ENCODE measurements around the gene KLHL29.

The KLHL29 gene

GRCh38 chr2:23524261-23524706, 139.3 kb downstream of the KLHL29 start:
- no peaks in the 10 kb centered on the region for H3K9me3 ChIP-seq (ENCODE audit: control insufficient read depth, insufficient read depth, low read length)
- no peak overlapping the region for H3K9ac ChIP-seq (ENCODE audit: low read depth, low read length)
- no peaks in the 10 kb centered on the region for H3K36me3 ChIP-seq (ENCODE audit: insufficient read depth, low read length)
- peaks cover 12% of the 10 kb centered on the region; the same call in 1 of the 2 replicates for H3K4me1 ChIP-seq (ENCODE audit: insufficient read depth, low read length)

GRCh38 chr2:23525137-23525765, 140.3 kb downstream of the KLHL29 start:
- no peaks in the 10 kb centered on the region for H3K36me3 ChIP-seq (ENCODE audit: insufficient read depth, low read length)
- peaks cover 12% of the 10 kb centered on the region; the same call in 1 of the 2 replicates for H3K4me1 ChIP-seq (ENCODE audit: insufficient read depth, low read length)
- no peak overlapping the region for H3K9ac ChIP-seq (ENCODE audit: low read depth, low read length)
- no peaks in the 10 kb centered on the region for H3K9me3 ChIP-seq (ENCODE audit: control insufficient read depth, insufficient read depth, low read length)

GRCh38 chr2:23526114-23526513, 141.1 kb downstream of the KLHL29 start:
- H3K4me1 ChIP-seq (ENCODE audit: insufficient read depth, low read length), result peaks cover 12% of the 10 kb centered on the region; the same call in 1 of the 2 replicates
- H3K9me3 ChIP-seq (ENCODE audit: control insufficient read depth, insufficient read depth, low read length), result no peaks in the 10 kb centered on the region
- H3K36me3 ChIP-seq (ENCODE audit: insufficient read depth, low read length), result no peaks in the 10 kb centered on the region
- H3K9ac ChIP-seq (ENCODE audit: low read depth, low read length), result no peak overlapping the region

DNA sequence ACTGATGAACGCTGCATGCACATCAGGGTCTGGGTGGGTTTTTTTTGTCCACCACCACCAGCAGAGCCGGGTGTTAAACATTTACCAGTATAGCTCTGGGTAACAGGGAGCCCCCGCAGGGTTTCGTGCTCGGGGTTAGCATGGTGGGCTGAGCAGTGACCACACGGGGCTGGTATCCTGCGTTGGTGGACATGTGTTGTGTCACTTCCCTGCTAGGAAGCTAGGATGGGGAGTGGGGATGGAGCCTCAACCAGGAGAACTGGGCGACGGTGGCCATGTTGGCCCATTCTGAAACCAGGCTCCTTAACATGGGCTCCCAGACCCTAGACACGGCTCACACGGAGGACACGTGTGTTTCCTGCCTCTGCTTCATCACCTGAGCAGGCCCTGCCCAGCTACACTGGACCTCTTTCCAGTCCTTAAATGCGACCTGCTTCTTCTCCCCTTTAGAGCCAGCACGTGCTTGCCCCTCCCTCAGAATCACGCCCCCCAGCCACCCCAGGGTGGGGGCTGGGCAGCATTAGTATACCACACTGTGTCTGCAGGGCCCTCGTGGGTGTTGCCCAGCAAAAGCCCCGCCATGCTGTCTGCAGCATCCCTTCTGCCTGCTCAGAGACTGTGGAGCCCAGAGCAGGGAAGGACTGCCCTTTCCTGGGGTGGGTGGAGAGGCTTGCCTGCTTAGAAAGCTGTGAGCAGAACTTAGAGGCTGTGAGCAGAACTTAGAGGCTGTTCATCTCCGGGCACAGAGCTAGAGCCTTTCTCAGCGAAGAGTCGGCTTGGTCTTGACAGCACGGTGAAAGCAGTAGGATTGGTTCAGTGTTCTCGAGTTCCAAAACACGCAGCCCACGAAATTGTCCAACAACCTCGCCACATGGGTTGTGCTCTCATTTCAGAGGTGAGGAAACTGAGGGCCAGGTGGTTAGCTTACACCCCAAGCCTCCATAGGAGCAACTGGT, 142.1 kb downstream of the KLHL29 start:
- Histone ChIP-seq H3K9me3 (ENCODE audit: control insufficient read depth, insufficient read depth, low read length) (no peaks in the 10 kb centered on the region), H3K4me1 (ENCODE audit: insufficient read depth, low read length) (peaks cover 12% of the 10 kb centered on the region; the same call in 1 of the 2 replicates), H3K9ac (ENCODE audit: low read depth, low read length) (no peak overlapping the region), H3K36me3 (ENCODE audit: insufficient read depth, low read length) (no peaks in the 10 kb centered on the region)

- Histone ChIP-seq H3K9me3 (ENCODE audit: control insufficient read depth, insufficient read depth, low read length) (no peaks in the 10 kb centered on the region), H3K36me3 (ENCODE audit: insufficient read depth, low read length) (no peaks in the 10 kb centered on the region), H3K4me1 (ENCODE audit: insufficient read depth, low read length) (peaks cover 20% of the 10 kb centered on the region), H3K9ac (ENCODE audit: low read depth, low read length) (no peak overlapping the region)
These were observed 143.2 kb downstream of the KLHL29 start for GRCh38 chr2:23528171-23528570.

DNA sequence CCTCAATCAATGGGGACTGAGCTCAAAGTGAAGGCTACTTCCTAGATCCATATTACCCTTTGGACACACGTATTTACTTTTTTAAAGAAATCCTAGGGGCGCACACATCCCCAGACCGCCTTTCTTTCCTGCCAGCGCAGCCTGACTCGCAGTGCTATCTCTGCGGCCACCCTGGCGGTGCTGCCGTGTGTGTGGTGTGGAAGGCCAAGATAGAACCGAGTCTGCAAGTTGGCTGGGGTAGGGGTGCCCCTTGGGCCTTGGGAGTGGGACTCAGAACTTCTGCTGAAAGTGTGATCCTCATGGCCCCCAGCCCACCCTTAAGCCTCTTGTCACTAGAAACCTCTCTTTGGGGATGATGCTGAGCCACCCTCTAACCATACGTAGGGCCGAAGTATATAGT, 143.7 kb downstream of the KLHL29 start:
- peaks cover 17% of the 10 kb centered on the region for H3K4me1 ChIP-seq (ENCODE audit: insufficient read depth, low read length)
- no peak overlapping the region for H3K9ac ChIP-seq (ENCODE audit: low read depth, low read length)
- H3K9me3 ChIP-seq (ENCODE audit: control insufficient read depth, insufficient read depth, low read length), result no peaks in the 10 kb centered on the region
- no peaks in the 10 kb centered on the region for H3K36me3 ChIP-seq (ENCODE audit: insufficient read depth, low read length)

DNA sequence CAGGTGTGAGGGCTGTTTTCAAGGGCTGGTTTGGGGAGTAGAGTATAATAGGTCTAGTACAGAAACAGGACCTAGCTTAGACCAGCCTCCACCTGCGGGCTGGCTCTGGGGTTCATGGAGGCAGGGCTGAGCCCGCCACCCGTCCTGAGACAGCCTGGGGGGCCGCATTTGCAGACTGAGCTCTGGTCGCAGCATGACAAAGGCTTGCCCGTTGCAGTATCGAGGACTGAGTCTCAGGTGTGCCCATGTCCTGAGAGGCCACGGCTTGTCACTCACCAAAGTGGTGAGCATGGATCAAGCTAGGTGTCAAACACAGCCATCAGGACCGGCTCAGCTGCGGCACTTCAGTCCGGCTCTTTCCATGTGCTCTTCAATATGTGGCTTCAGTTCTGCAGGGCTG, 144.7 kb downstream of the KLHL29 start:
- Histone ChIP-seq H3K9me3 (ENCODE audit: control insufficient read depth, insufficient read depth, low read length) (no peaks in the 10 kb centered on the region), H3K36me3 (ENCODE audit: insufficient read depth, low read length) (no peaks in the 10 kb centered on the region), H3K4me1 (ENCODE audit: insufficient read depth, low read length) (peaks cover 20% of the 10 kb centered on the region), H3K9ac (ENCODE audit: low read depth, low read length) (no peak overlapping the region)

GRCh38 chr2:23530206-23530908, 145.4 kb downstream of the KLHL29 start:
- no peaks in the 10 kb centered on the region for H3K36me3 ChIP-seq (ENCODE audit: insufficient read depth, low read length)
- no peak overlapping the region for H3K9ac ChIP-seq (ENCODE audit: low read depth, low read length)
- peaks cover 20% of the 10 kb centered on the region for H3K4me1 ChIP-seq (ENCODE audit: insufficient read depth, low read length)
- no peaks in the 10 kb centered on the region for H3K9me3 ChIP-seq (ENCODE audit: control insufficient read depth, insufficient read depth, low read length)

DNA sequence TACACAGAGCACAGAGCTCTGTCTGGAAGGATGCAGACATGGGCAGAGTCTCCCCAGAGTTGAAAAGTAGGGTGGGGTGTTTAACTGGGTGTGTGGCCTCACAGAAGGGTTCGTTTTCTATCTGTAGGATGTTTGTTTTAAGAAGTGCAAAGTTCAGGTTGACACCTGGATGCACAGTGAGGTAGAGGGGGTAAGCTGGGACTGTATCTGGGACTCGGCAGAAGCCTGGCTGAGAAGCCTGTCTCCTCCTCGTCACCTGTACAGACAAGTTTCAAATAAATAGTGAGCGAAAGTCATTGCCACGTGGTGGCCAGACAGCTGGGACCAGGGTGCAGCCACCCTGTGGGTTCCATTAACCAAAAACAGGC, 145.9 kb downstream of the KLHL29 start:
- Histone ChIP-seq H3K4me1 (ENCODE audit: insufficient read depth, low read length) (peaks cover 20% of the 10 kb centered on the region), H3K9me3 (ENCODE audit: control insufficient read depth, insufficient read depth, low read length) (no peaks in the 10 kb centered on the region)

GRCh38 chr2:23531280-23531679, 146.3 kb downstream of the KLHL29 start:
- Histone ChIP-seq H3K4me1 (ENCODE audit: insufficient read depth, low read length) (peaks cover 20% of the 10 kb centered on the region), H3K9ac (ENCODE audit: low read depth, low read length) (no peak overlapping the region), H3K36me3 (ENCODE audit: insufficient read depth, low read length) (no peaks in the 10 kb centered on the region), H3K9me3 (ENCODE audit: control insufficient read depth, insufficient read depth, low read length) (no peaks in the 10 kb centered on the region)

More for the DNA sequence above, 145.9 kb downstream of the KLHL29 start:
- no peaks in the 10 kb centered on the region for H3K36me3 ChIP-seq (ENCODE audit: insufficient read depth, low read length)
- no peak overlapping the region for H3K9ac ChIP-seq (ENCODE audit: low read depth, low read length)

- H3K9me3 ChIP-seq (ENCODE audit: control insufficient read depth, insufficient read depth, low read length), result no peaks in the 10 kb centered on the region
- H3K4me1 ChIP-seq (ENCODE audit: insufficient read depth, low read length), result peaks cover 20% of the 10 kb centered on the region
- no peaks in the 10 kb centered on the region for H3K36me3 ChIP-seq (ENCODE audit: insufficient read depth, low read length)
- no peak overlapping the region for H3K9ac ChIP-seq (ENCODE audit: low read depth, low read length)
These were observed 146.9 kb downstream of the KLHL29 start for GRCh38 chr2:23531881-23532280.

DNA sequence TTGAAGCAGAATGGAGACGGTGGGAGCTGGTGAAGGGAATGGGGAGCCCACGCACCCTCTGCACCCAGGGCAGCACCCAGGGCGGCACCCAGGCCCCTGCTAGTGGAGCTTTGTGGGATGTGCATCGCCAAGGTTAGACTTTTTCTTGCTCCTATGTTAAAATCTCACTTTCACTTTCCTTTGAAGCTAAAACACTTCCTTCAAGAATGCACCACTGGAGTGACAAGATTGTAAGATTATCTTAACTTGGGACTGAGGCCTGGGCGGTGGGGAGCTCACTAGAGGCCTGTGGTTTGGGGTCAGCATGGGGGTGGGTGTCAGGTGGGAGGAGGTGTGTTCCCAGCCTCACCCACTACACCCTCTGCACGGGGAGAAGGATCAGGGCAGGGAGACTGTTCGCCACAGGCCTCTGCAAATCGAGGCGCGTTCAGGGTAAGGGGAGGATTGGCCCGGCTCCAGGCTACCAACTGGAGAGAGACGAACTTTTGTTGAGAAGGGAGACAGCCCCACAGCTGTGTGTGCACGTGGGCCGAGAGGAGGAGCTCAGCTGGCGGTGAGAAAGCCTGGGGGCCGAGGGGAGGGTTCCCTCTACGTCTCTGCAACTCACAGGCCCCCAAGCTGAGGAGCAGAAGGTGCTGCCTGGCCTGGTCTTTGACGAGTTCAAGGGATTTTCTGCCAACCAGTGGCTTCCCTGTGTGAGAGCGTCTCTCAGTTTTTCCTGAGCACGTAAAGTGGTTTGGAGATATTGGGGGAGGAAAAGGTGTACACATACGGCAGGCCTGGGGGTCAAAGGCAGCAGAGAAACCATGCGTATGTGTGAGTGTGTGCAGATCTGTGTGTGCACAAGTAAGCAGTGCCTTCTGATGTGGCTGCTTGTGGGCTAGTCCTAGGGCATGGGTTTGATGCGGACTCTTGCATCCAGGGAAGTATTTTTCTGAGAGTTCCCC, 147.7 kb downstream of the KLHL29 start:
- Histone ChIP-seq H3K9me3 (ENCODE audit: control insufficient read depth, insufficient read depth, low read length) (no peaks in the 10 kb centered on the region), H3K36me3 (ENCODE audit: insufficient read depth, low read length) (no peaks in the 10 kb centered on the region), H3K9ac (ENCODE audit: low read depth, low read length) (no peak overlapping the region), H3K4me1 (ENCODE audit: insufficient read depth, low read length) (peaks cover 20% of the 10 kb centered on the region)

DNA sequence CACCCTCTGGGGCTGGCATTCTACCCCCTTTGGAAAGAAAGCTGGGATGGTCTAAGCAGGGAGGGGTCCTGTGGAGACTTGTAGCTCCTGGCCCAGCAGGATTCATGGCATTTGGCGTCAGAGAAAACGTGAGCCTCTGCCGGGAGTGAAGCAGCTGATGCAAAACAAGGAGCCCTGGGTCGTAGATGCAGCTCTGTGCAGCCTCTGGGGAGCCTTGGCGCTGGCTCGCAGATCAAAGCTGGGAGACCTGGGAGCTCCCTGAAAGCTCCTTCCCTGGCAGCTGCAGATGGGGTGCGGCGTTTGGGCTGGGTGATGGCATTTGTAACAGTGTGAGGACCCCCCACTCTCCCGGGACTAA, 148.3 kb downstream of the KLHL29 start:
- Histone ChIP-seq H3K36me3 (ENCODE audit: insufficient read depth, low read length) (no peaks in the 10 kb centered on the region), H3K9ac (ENCODE audit: low read depth, low read length) (no peak overlapping the region), H3K9me3 (ENCODE audit: control insufficient read depth, insufficient read depth, low read length) (no peaks in the 10 kb centered on the region), H3K4me1 (ENCODE audit: insufficient read depth, low read length) (peaks cover 20% of the 10 kb centered on the region)

DNA sequence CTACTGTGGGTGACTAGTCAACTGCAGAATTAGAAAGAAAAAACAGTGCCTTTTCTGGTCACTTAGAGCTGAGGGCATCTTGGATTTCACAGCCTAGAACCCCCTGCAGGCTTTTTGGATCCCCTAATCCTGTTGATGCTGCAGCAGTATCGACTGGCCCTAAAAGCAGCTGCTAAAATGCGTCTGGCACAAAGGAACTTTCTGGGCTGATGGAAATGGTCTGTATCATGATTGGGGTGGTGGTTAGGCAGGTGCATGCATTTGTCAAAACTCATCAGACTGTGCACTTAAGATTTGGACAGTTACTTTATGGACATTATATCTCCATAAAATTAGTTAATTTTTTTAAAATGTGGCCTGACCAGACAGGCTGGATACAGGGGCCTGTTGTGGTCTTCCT, 149.8 kb downstream of the KLHL29 start:
- no peak overlapping the region for H3K9ac ChIP-seq (ENCODE audit: low read depth, low read length)
- H3K4me1 ChIP-seq (ENCODE audit: insufficient read depth, low read length), result peaks cover 20% of the 10 kb centered on the region
- no peaks in the 10 kb centered on the region for H3K36me3 ChIP-seq (ENCODE audit: insufficient read depth, low read length)
- no peaks in the 10 kb centered on the region for H3K9me3 ChIP-seq (ENCODE audit: control insufficient read depth, insufficient read depth, low read length)

Measured in ES-I3 (cell line).